ENCODE results near the gene ENTPD1. TPM values are rescaled to one million over a fixed set of nuclear protein-coding genes. Genes with fewer than 3 reads are reported as not detected.
A peak's percentile ranks its signal among the peaks of the same experiment; 100 is the strongest.
"Not testable (repeated sequence)": the region's sequence is repeated elsewhere in the genome, so short reads cannot be mapped to it uniquely, and the experiment has no call there.

Gene ENTPD1
- polyA plus RNA-seq, 1 donor: 10.4 TPM

DNA sequence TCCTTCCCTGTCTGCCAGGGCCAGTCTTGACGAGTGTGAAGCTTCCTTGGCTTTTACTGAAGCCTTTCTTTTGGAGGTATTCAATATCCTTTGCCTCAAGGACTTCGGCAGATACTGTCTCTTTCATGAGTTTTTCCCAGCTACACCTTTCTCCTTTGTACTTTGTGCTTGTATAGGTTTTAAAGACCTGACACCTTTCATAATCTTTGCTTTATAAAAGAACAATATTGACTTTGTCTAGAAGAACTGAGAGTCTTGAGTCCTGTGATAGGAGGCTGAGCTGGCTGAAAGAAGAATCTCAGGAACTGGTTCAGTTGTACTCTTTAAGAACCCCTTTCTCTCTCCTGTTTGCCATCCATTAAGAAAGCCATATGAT lies 110.5 kb downstream of the ENTPD1 start:
- no peak for DNase-seq

DNA sequence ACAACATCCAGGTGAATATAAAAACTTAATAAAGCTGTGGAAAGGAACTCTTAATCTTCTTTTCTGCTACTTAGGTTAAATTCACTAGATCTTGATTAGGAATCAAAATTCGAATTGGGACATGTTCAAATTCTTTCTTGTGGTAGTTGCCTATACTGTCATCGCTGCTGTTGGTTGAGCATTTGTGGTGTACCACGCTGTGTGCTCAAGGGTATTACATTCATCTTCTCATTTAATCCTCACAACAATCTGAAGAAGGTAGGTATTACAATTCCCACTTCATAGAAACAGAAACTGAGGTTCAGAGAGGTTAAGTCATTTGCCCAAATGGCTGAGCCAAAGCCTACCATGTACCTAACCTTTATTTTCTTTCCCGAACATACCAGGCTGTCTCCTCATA lies 111.9 kb downstream of the ENTPD1 start:
- DNase-seq: no peak

DNA sequence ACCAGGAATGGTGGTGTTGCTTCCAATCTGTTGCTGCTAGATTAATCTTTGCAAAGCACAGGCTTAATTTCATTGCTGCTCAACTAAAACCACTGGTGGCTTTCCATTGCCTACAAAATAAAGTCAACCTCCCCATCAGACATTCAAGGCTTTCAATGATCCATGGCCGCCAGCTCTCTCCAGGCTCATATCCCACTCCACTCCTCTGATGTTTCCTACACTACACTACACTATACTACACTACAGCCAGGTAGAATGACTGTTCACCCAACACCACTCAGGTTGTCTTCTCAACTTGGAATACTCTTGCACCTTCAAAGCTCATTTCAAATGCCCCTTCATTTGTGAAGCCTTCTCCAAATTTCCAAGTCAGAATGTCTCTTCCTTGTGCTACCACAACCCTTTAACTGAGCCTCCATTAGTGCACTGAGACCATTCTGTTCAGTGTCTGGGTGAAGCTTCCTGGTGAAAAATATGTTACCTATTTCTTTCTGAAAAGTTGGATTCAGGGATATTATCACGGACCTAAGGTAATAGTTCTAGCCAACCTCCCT lies 116.3 kb downstream of the ENTPD1 start:
- DNase-seq: no peak

DNA sequence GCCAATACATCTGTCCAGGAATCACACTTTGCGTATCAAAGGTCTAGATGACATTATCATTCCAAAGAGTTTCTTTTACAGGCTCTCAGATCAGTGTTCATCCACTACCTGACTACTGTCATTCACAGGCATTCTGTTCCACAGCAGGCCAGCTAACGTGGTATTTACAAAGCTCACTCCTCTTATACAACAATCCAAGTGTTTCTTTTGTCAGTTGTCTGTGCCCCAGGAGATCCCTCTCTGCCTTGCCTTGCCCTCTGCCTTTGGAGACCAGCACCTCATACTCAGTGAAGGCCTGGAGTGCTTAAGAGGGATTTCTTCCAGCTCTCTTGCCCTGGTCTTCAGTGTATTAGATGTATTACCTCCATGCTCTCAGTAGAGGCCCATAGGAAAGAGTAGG lies 117.2 kb downstream of the ENTPD1 start:
- no peak for DNase-seq

DNA sequence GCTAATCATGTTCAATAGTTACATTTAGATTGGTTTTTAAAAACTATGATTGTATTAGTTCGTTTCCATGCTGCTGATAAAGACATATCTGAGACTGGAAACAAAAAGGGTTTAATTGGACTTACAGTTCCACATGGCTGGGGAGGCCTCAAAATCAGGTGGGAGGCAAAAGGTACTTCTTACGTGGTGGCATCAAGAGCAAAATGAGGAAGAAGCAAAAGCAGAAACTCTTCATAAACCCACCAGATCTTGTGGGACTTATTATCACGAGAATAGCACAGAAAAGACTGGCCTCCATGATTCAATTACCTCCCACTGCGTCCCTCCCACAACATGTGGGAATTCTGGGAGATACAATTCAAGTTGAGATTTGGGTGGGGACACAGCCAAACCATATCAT lies 117.7 kb downstream of the ENTPD1 start:
- no peak for DNase-seq

DNA sequence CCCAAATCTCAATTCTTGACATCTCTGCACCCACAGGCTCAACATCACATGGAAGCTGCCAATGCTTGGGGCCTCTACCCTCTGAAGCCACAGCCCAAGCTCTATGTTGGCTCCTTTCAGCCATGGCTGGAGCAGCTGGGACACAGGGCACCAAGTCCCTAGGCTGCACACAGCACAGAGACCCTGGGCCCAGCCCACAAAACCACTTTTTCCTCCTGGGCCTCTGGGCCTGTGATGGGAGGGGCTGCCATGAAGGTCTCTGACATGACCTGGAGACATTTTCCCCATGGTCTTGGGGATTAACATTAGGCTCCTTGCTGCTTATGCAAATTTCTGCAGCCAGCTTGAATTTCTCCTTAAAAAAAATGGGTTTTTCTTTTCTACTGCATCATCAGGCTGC lies 118.8 kb downstream of the ENTPD1 start:
- DNase-seq: not testable (repeated sequence)

DNA sequence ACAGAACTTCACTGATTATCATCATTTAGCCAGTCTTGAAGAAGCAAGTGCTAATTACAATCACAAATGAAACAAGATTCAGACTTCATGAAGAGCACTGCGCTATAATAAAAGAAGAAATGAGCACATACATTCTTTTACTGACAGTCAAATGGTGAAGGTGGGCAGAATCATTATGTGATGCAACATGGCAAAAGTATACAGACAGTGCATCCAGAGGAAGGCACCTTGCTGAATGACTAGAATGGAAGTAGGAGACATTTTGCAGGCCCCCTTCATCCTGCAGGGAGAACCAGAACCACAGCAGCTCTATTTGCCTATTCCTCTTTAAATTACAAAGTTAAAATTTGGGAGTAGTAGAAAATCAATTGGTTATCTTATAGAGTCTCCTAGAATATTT lies 120.8 kb downstream of the ENTPD1 start:
- DNase-seq: no peak

DNA sequence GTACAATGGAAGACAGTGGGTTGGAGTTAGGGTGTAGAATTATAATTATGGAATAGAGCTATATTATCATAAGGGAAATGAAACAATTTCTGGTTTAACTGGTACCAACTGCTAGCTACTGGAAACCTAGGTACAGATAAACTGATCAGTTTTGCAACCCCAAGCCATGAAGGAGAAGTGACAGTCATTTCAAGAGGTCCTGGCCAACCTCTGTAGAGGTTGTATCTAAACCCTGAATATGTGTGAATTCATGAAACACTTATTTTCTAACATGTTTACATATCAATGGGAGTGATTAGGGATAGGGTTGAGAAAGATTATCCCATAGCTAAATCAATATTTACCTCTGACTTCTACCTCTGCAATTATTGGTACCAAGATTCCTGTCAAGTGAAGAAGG lies 121.9 kb downstream of the ENTPD1 start:
- no peak for DNase-seq

DNA sequence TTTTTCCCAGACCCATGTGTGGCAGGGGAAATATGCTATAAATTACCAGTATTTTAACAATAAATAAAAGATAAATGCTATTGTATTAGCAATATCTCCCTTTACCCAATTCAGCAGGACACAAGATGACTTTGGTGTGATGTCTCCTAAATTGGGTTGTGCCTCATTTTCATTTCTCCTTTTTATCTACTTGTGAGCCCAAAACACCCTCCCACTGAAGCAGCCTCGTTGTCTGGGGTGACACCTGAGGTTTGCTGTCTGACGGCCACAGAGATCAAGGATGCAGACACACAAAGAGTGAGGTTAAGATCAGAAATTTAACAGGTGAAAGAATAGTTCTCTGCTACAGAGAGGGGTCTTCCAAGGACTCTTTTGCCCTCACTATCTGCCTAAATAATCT lies 124.7 kb downstream of the ENTPD1 start:
- no peak for DNase-seq

DNA sequence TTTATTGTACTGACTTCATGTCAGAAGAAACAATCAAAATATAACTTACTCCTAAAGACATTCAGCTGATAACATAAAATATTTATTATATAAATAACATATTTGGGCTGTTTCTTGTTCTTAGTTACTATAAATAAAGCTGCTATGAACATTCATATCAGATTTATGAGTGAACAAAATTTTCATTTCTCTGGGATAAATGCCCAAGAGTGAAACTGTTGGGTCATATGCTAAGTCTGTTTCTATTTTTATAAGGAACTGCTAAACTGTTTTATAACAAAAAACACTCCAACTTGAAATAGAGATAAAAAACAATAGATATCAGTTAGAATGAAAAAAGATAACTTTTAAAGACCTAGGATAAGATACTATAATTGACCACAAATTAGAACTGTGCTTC lies 125.4 kb downstream of the ENTPD1 start:
- DNase-seq: no peak

DNA sequence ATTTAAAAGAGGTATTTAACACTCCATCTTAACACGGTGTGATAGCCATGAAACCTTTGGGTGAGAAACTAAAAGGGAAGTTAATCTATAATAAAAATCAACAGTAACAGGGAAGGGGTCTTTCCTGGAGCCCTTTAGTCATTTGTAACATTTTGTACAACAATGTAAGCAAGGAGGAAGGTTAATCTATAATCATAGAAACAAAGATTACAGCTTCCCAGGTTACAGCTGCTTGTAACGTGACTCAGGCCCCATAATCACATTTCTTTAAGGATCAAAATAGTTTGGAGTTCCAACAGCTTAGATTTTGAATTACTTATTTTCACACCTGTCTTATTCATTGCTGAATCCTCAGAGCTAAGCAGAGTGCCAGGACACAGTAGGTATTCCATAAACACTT lies 133.9 kb downstream of the ENTPD1 start:
- no peak for DNase-seq

DNA sequence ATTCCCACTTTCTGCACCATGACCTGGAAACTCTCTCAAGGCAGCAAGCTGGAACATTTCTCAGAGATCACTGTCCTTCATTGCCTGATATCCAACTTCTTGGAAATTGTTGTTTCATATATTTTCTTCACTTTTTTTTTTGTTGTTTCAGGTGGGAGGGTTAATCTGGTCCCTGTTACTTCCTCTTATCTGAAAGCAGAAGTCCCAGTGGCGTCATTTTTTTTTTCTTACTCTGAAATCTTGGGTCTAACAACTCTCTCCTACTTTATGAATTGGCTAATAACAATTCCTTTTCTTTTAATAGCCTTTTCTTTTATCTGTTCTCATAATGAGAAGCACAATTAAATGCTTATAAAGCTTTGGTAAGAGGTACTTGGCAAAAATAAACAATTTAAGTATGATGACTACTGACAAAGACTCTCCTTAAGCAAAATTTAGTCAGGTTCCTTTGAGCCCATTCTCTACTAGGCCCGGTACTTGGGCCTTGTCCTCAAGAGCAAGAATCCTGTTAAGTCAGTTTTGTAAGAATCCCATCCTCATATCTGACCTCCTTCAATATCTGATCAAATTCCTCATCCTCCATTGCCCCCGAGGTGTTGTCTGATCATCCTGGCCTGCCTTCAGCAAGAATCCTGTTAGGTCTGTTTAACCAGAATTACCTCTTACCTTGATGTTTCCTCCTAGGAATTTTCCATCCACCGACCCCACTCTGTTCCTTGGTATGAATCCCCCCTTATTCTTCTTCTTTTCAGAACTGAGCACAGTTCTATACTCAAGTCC lies 140.3 kb downstream of the ENTPD1 start:
- no peak for DNase-seq

DNA sequence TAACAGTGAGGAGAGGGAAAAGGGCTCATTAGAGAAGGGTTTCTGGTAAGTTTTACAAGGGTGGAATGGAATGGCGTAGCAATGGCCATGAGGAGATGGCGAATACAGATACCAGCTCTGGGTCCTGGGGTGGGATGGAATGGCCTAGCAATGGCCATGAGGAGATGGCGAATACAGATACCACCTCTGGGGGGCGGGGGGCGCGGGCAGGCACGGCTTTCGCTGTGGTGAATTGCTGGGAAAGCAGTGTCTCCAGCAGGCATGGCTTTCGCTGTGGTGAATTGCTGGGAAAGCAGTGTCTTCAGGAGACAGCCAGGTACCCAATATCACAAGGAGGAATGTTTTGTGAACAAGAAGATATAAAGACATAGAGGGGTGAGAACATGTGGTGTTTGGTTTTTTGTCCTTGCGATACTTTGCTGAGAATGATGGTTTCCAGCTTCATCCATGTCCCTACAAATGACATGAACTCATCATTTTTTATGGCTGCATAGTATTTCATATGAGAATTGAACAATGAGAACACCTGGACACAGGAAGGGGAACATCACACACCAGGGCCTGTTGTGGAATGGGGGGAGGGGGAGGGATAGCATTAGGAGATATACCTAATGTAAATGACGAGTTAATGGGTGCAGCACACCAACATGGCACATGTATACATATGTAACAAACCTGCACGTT lies 150.1 kb downstream of the ENTPD1 start:
- not testable (repeated sequence) for DNase-seq

DNA sequence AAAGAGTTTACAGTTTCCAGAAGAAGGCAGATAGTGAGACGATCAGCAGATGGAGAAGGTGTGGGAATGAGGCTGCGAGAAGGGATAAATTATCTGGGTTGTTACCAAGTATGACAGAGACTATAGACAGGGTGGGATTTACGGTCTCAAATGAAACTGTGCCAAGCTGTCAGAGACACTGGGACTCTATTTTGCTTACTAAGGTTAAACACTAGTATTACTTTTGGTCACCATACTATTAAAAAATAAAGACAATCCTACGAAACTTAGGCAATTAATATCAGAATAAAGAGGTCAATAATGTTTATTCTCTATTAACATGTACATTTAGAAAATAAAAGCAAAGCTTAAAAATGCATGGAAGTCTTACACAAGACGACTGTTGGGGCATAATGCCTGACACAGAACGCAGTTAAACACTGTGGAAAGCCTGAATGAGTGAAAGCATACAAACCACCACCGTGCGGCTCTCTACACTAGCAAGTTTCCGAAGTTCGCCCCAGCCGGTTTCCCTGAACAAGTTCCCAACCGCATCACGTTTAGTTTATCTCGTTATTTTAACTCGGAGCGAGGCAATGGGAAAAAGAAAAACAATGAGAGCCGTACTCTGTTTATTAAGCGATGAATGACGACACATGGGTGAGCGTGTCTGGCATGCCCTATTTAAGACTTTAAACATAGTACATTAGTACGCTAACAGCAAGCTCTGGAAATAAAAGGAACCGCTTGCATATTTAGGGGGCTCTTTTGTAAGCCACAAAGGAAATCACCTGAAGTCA lies 150.9 kb downstream of the ENTPD1 start:
- peak; percentile 42 for DNase-seq

DNA sequence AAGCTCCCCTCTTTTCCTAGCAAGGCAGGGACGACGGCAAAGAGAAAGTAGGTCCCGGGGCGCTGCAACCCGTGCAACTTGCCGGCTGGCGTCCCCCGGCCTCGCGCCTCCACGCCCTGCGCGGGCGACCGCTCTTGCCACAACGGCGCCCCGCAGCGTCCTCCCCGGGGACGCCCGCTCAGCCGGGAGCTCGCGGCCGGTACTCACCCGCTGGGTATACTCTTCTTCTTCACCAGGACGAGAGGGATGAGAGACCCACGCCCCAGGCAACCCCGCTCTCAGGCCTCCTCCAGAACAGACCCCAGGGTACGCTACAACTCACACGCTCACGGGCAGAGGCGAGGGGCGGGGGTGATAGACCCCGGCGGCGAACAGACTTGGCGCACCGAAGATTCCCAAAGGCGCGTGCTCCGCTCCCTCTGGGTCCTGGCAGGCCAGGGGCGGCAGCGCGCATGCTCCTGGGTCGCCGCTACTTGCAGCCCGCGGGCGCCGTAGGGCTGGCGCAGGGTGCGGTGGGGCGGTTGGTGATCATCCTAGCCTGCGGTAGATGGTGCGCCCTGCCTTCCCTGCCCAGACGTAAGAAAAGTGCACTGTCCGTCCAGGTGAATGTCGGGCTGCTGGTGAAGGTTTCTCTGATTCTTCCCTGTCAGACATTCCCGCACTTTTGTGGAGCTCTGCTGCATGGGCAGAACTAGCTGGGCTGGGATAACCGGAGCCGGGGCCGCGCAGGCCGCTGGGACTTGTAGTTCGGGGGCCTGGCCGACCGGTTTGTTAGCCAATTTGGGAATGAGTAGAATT lies 151.7 kb downstream of the ENTPD1 start, which contains the start of gene CC2D2B:
Gene CC2D2B, plus strand, starts transcription at position 520 of the 798 bp plus-strand sequence. CDS start 3,349 bp downstream, outside the sequence.
- peak; percentile 84 for DNase-seq

DNA sequence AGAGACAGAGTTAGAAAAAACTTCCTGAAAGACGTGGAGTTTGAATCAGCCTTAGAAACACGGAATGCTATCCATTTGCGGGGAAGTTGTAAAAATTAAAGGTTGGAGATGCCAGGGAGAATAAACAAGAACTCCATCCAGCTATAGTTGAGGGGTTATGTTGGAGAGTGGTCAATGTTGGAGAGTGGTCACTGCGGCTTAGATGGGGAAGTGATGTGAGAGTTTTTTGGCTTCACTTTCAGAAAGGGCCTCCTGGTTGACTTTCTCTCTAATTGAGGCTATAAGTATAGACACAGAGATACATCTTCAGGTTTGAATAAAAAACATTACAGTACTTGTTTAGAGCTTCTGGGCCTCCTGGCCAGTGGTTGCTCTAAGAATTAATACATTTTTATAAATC lies 152.5 kb downstream of the ENTPD1 start:
- no peak for DNase-seq

DNA sequence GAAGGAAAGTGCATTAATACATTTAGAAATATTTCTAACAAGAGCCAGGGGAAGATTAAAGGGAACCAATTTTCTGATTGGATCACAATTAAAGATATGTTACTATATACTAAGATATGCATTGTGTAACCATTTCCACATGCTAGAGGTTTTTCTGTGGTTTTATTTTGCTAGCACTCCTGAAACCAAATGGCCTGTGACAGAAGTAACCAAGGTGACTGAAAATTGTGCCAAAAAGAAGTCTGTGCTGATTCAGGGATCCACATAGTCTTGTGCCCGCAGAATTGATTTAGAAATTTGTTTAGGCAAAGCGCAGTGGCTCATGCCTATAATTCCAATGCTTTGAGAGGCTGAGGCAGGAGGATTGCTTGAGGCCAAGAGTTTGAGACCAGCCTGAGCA lies 153.6 kb downstream of the ENTPD1 start:
- no peak for DNase-seq

DNA sequence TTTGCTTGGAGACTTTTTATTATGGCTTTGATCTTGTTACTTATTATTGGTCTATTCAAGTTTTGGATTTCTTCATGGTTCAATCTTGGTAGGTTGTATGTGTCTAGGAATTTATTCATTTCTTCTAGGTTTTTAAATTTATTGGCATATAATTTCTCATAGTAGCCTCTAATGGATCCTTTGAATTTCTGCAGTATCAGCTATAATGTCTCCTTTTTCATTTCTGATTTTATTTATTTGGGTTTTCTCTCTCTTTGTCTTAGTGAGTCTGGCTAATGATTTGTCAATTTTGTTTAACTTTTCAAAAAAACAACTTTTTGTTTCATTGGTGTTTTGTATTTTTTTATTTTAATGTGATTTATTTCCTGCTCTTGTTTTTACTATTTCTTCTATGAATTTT lies 160.1 kb downstream of the ENTPD1 start:
- DNase-seq: not testable (repeated sequence)

Data from hindlimb muscle (tissue), 1 donor.